Measurements from ENCODE around the gene CIAO2A.

CIAO2A gene

DNA sequence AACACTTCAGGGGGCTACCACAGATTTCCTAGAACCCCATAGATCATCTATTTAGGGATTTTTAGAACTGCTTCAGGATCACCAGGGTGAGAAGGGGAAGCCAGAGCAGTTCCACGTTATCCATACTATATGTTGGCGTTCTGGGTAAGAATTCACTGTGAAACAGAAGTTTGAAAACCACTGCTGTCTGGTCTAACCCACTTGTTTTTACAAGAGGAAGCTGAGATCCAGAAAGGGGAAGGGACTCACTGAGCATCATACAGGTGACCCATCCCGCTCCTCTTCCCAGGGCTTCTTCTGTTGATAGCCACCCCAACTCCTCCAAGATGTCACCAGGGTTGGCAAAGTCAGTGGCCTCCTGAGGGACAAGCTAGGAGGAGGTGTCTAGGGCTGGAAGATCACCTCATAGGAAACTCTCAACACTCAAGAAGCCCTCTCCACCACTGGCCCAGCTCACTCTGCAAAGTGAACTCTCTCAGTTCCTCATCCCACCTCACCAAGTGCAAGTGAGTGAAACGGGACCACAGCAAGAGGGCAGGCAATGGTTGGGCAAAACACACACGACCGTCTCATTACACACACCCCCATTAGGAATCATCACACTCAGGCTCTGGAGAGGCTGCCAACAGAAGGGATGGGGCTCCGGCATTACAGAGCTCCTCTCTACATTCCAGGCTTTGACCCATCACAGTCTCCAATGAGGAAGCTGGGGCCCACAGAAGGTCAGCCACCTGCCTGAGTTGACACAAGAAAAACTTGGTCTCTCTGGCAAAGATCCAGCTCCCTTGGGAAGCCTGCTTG, 49.1 kb downstream of the CIAO2A start:
- no peak for DNase-seq (ENCODE audit: low read depth)

GRCh38 chr15:64038878-64039610, 54.6 kb downstream of the CIAO2A start:
- DNase-seq (ENCODE audit: low read depth): no peak

- no peak for DNase-seq (ENCODE audit: low read depth)
Measured at GRCh38 chr15:64037966-64038365, 55.7 kb downstream of the CIAO2A start.

DNA sequence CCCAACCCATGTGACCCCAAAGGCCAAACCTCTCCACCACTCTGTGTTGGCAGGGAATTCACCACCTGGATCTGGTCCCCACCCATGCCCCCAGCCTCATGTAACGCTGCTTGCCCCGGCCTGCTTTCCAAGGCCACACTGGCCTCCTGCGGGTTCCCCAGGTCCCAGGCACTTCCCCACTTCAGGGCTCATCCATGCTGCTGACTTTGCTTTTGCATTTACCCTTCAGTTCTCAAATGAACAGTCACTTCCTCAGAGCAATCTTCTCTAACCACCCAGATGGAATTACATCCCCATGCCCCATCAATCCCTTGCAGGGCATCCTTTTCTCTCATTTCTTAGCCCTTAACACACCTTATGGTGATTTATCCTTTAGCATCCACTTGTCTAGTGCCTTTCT, 56.5 kb downstream of the CIAO2A start:
- DNase-seq (ENCODE audit: low read depth): no peak

- DNase-seq (ENCODE audit: low read depth): no peak
Measured at GRCh38 chr15:64035525-64035924, 58.1 kb downstream of the CIAO2A start.

DNA sequence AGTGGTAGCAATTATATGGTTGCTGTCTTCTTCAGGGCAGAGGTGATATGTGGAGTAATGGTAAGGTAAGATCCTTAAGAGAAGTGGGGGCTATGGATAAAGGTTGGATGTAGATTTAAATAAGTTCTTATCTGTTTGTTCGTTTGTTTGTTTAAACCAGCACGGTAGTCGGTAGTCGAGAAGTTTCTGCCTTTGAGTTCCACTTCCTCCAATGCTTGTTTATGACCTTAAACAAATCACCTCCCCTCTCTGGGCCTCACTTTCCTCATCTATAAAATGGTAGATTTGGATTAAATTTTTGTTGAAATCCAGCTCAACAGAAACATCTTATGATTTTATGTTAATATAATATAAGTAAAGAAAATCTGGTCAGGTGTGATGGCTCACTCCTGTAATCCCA, 59.1 kb downstream of the CIAO2A start:
- no peak for DNase-seq (ENCODE audit: low read depth)

GRCh38 chr15:64032329-64032728, 61.3 kb downstream of the CIAO2A start:
- no peak for DNase-seq (ENCODE audit: low read depth)

- no peak for DNase-seq (ENCODE audit: low read depth)
Measured at GRCh38 chr15:64030123-64030522, 63.5 kb downstream of the CIAO2A start.

DNA sequence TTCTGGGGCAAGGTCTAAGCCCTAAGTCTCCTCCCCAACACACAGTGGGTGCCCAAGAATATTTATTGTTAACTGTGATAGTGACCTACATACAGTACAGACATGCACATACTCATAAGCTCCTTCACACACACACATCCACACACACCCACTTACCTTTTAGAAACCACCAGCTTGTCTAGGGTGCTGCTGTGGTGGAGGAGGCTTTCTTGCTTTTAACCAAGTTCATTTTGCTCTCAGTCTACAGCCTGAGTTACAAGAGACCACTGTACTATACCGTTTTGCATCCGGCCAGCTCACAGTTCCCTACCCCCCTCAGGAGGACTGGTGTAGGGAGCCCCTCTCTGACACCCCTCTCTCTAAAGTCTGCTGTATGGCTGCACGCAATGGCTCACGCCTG, 64.0 kb downstream of the CIAO2A start:
- DNase-seq (ENCODE audit: low read depth): no peak

DNA sequence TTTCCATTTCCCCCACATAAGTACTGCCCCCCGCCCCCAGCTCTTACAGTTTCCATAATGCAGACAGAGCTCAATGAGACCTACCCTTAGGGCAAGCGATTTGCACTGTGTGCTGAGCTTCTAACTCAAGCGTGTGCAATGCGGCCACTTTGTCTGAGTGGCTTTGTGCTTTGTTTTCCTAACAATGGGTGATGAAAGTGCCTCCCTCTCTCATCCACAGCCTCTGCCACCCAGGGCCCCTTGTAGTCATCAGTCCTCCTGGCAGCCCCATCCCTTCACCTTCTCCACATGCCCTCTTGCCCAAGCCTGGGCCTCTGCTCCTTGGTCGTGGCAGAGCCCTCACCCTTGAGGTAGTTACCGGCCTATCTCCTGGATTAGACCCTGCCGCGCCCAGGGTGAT, 64.5 kb downstream of the CIAO2A start:
- DNase-seq (ENCODE audit: low read depth): no peak

GRCh38 chr15:64026591-64026990, 67.0 kb downstream of the CIAO2A start:
- no peak for DNase-seq (ENCODE audit: low read depth)

GRCh38 chr15:64024172-64025050, 69.2 kb downstream of the CIAO2A start:
- DNase-seq (ENCODE audit: low read depth): no peak

- DNase-seq (ENCODE audit: low read depth): no peak
Measured at GRCh38 chr15:64023220-64023619, 70.4 kb downstream of the CIAO2A start.

DNA sequence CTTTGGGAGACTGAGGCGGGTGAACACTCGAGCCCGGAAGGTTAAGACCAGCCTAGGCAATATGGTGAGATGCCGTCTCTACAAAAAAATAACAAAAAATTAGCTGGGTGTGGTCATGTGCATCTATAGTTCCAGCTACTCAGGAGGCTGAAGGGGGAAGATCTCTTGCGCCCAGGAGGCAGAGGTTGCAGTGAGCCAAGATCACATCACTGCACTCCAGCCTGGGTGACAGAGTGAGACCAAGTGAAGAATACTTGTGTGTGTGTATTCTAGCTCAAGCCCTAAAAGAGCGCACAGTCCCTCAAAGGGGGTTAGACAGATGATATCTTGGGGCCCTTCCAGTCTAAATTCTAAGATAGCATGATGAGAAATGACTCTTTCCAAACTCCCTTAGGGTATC, 71.1 kb downstream of the CIAO2A start:
- no peak for DNase-seq (ENCODE audit: low read depth)
